Measurements from ENCODE around the gene SLC41A1. TPM values are rescaled to one million over a fixed set of nuclear protein-coding genes. Genes with fewer than 3 reads are reported as not detected.
A peak's percentile ranks its signal among the peaks of the same experiment; 100 is the strongest.

Gene SLC41A1
- total and polyA plus RNA-seq, 9 of the 15 experiments (the other 6 are each of a cell fraction or from before 2014, with no cell fraction given) = 4.1 to 29.3 (median 11.4) TPM

GRCh38 chr1:205843036-205843859, 30.2 kb upstream of the SLC41A1 start:
- no peaks in the 10 kb centered on the region for H3K9me1 ChIP-seq (ENCODE audit: control insufficient read depth, insufficient read depth, low read length)
- H4K20me1 ChIP-seq (replicated peaks; ENCODE audit: control insufficient read depth, insufficient read depth, low read length) = no peaks in the 10 kb centered on the region
- 0% methylated on average over 3 of the region's 3 CpGs for WGBS (ENCODE audit: insufficient coverage, low coverage, missing lambda C conversion rate)
- BruUV-seq (replicated peaks) = no TSS peak
- H3K36me3 ChIP-seq (ENCODE audit: control insufficient read depth, insufficient read depth, low read length) = no peaks in the 10 kb centered on the region
- H3K4me3 ChIP-seq = no peak overlapping the region
- H3K9ac ChIP-seq (ENCODE audit: insufficient read depth in 1 of 2, low read depth in 2 of 2, low read length in 2 of 2) = no peak overlapping the region
- CTCF ChIA-PET (ENCODE audit: low intra/inter-chr PET ratio) = no interaction called here
- TF ChIP-seq ZNF263 (CRISPR knock-in tag; IDR thresholded peaks at IDR 0.05; ENCODE audit: borderline replicate concordance) = no peak
- TF ChIP-seq KLF16 (IDR thresholded peaks at IDR 0.05) = no peak
- no peak for TF ChIP-seq LEF1 (IDR thresholded peaks at IDR 0.05)
- no peak for TF ChIP-seq TAF7 (tag; IDR thresholded peaks at IDR 0.05)
- no peak for TF ChIP-seq NFATC3 (IDR thresholded peaks at IDR 0.05)
- TF ChIP-seq, protein P1, sequence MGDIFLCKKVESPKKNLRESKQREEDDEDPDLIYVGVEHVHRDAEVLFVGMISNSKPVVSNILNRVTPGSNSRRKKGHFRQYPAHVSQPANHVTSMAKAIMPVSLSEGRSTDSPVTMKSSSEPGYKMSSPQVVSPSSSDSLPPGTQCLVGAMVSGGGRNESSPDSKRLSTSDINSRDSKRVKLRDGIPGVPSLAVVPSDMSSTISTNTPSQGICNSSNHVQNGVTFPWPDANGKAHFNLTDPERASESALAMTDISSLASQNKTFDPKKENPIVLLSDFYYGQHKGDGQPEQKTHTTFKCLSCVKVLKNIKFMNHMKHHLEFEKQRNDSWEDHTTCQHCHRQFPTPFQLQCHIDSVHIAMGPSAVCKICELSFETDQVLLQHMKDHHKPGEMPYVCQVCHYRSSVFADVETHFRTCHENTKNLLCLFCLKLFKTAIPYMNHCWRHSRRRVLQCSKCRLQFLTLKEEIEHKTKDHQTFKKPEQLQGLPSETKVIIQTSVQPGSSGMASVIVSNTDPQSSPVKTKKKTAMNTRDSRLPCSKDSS (IDR thresholded peaks at IDR 0.05; ENCODE audit: low read depth, partially characterized antibody) = no peak
- no peak for TF ChIP-seq ZNF398 (CRISPR knock-in tag; IDR thresholded peaks at IDR 0.05)
- no peak for TF ChIP-seq BHLHE40 (IDR thresholded peaks at IDR 0.05; ENCODE audit: low read length)
- TF ChIP-seq ARID2 (IDR thresholded peaks at IDR 0.05) = no peak
- FAIRE-seq (no peak), DNase-seq (ENCODE audit: extremely low read depth in 1 of 4, low spot score in 3 of 4) (peak in 1 of 4 experiments; percentile 3), ATAC-seq (no peak)
- no peak overlapping the region for H3K27ac ChIP-seq (ENCODE audit: extremely low read depth, low read depth, low read length)
- no peak overlapping the region for H2AFZ ChIP-seq (ENCODE audit: low read depth, low read length)
- H3K9me3 ChIP-seq (replicated peaks; ENCODE audit: control insufficient read depth, insufficient read depth, low read depth, low read length) = no peaks in the 10 kb centered on the region
- H3K4me2 ChIP-seq (ENCODE audit: insufficient read depth, low read length) = no peak overlapping the region
- intact Hi-C loops (cut with micrococcal nuclease) (no loop called here), in situ Hi-C loops (cut with MboI) (no loop called here)
- no peaks in the 10 kb centered on the region; a peak in 1 of 5 replicates for H3K4me1 ChIP-seq (replicated peaks in 1 of 2; ENCODE audit: control insufficient read depth in 2 of 2, insufficient read depth in 2 of 2, low read length in 2 of 2)
- H3K79me2 ChIP-seq (ENCODE audit: control insufficient read depth, insufficient read depth, low read length) = no peaks in the 10 kb centered on the region
- POLR2A ChIA-PET = interaction anchor here (0.6 to 1.7 kb wide), 5 partner anchors 15 to 262 kb away, joined by 3 to 6 read pairs (median 3); no protein-coding TSS in a partner anchor
- H3K27me3 ChIP-seq (ENCODE audit: control insufficient read depth in 2 of 2, insufficient read depth in 2 of 2, low read length in 2 of 2) = peaks cover 6 to 14% of the 10 kb centered on the region in 2 experiments; a peak in 2 of 5 replicates

Data from K562 (cell line).